NCI-H460 (cell line): ENCODE results near the gene TMEM31. TPM values are rescaled to one million over a fixed set of nuclear protein-coding genes. Genes with fewer than 3 reads are reported as not detected.

Experiments used
- DNase-seq: peaks from one replicate; pipeline ENCODE4 v3.0.0-alpha.2; 2016; ENCODE audit warnings: low read depth; ENCODE audit errors: extremely low read depth
- polyA plus RNA-seq: library from polyadenylated mRNA; depleted of rRNA; stranded (reverse); fragments of >200 nt; gene quantifications from 2 replicates; pipeline ENCODE4 v1.2.3, GENCODE V29; 2014; cell fraction: nucleus; rRNA removed
- total RNA-seq: library from RNA; depleted of rRNA; stranded (reverse); fragments of >200 nt; shearing (Covaris generic); gene quantifications from 2 replicates; pipeline ENCODE4 v1.2.3, GENCODE V29; 2014; rRNA removed

TMEM31 gene
- not detected in 2 replicates for total RNA-seq
- polyA plus RNA-seq = not detected in 2 replicates

GRCh38 chrX:103710609-103711008 is at the start of gene TMEM31:
Gene TMEM31, plus strand, starts transcription at chrX:103710909. Its CDS starts 1,350 bp downstream, at chrX:103712259.
- no peak for DNase-seq

GRCh38 chrX:103663981-103664762 is 46.5 kb upstream of the TMEM31 start:
- no peak for DNase-seq

- DNase-seq = no peak
These were observed 44.3 kb upstream of the TMEM31 start for GRCh38 chrX:103666202-103667107.

- DNase-seq = no peak
These were observed 41.0 kb upstream of the TMEM31 start for GRCh38 chrX:103669745-103670144.

- no peak for DNase-seq
These were observed 35.9 kb upstream of the TMEM31 start for GRCh38 chrX:103674531-103675454.

GRCh38 chrX:103678199-103678993 is 32.3 kb upstream of the TMEM31 start:
- DNase-seq = no peak

- no peak for DNase-seq
These were observed 29.3 kb upstream of the TMEM31 start for GRCh38 chrX:103681443-103681842.

- no peak for DNase-seq
These were observed 25.3 kb upstream of the TMEM31 start for GRCh38 chrX:103685396-103685795.

GRCh38 chrX:103686199-103687072 is 24.3 kb upstream of the TMEM31 start, which contains the start of gene MORF4L2:
Gene MORF4L2, minus strand, starts transcription at chrX:103686699. Its CDS starts 9,672 bp downstream, at chrX:103677027.
- DNase-seq = peak; percentile 98

- peak; percentile 70 for DNase-seq
These were observed 23.5 kb upstream of the TMEM31 start for GRCh38 chrX:103687073-103687695.

GRCh38 chrX:103687696-103688201 is 23.0 kb upstream of the TMEM31 start:
- peak; percentile 84 for DNase-seq

GRCh38 chrX:103688946-103689345 is 21.8 kb upstream of the TMEM31 start:
- peak; percentile 39 for DNase-seq

GRCh38 chrX:103691059-103691458 is 19.6 kb upstream of the TMEM31 start:
- no peak for DNase-seq

- DNase-seq = no peak
These were observed 13.0 kb upstream of the TMEM31 start for GRCh38 chrX:103697687-103698086.

- no peak for DNase-seq
These were observed 11.5 kb upstream of the TMEM31 start for GRCh38 chrX:103699243-103699642.

GRCh38 chrX:103704863-103705262 is 5.8 kb upstream of the TMEM31 start:
- no peak for DNase-seq

GRCh38 chrX:103716962-103717361 is 6.3 kb downstream of the TMEM31 start:
- DNase-seq = no peak

GRCh38 chrX:103718120-103718519 is 7.4 kb downstream of the TMEM31 start:
- DNase-seq = no peak
